GM18519 (cell line): ENCODE results near the gene EHMT2.
"Not testable (repeated sequence)": the region's sequence is repeated elsewhere in the genome, so short reads cannot be mapped to it uniquely, and the experiment has no call there.

Experiments used
- ATAC-seq: cut with Tn5 transposase; IDR thresholded peaks from one replicate; pipeline ENCODE4 v1.9.1; 2021; ENCODE audit warnings: mild to moderate bottlenecking, moderate library complexity; ENCODE audit not compliant: unreplicated experiment, low FRiP score

EHMT2 gene

GRCh38 chr6:31897612-31898382, at the start of gene EHMT2:
EHMT2 (minus strand) TSS chr6:31897698; CDS start chr6:31897677, 21 bp downstream.
- no peak for ATAC-seq

GRCh38 chr6:31947070-31947675, 49.7 kb upstream of the EHMT2 start:
- ATAC-seq, result no peak

DNA sequence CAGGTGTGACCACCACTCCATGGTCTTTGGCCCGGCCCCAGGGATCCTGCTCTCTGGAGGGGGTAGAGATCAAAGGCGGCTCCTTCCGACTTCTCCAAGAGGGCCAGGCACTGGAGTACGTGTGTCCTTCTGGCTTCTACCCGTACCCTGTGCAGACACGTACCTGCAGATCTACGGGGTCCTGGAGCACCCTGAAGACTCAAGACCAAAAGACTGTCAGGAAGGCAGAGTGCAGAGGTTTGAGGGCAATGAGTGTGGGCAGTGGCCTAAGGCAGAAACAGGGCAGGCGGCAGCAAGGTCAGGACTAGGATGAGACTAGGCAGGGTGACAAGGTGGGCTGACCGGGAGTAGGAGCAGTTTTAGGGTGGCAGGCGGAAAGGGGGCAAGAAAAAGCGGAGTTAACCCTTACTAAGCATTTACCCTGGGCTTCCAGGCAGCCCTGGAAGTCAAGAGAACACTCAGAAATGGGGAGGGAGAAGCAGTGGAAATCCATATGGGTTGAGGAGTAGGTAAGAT, 48.9 kb upstream of the EHMT2 start:
- ATAC-seq, result no peak

GRCh38 chr6:31945507-31946369, 48.2 kb upstream of the EHMT2 start, which contains the start of gene CFB:
CFB (plus strand) TSS chr6:31946095; CDS start chr6:31946222, 127 bp downstream.
- ATAC-seq, result no peak

- no peak for ATAC-seq
Measured at GRCh38 chr6:31945154-31945506, 47.6 kb upstream of the EHMT2 start.

- no peak for ATAC-seq
Measured at GRCh38 chr6:31943742-31944141, 46.2 kb upstream of the EHMT2 start.

GRCh38 chr6:31940256-31940664, 42.8 kb upstream of the EHMT2 start:
- ATAC-seq, result no peak

- no peak for ATAC-seq
Measured at GRCh38 chr6:31935823-31936222, 38.3 kb upstream of the EHMT2 start.

GRCh38 chr6:31935021-31935420, 37.5 kb upstream of the EHMT2 start:
- no peak for ATAC-seq

GRCh38 chr6:31933537-31933936, 36.0 kb upstream of the EHMT2 start:
- ATAC-seq, result no peak

- not testable (repeated sequence) for ATAC-seq
Measured at GRCh38 chr6:31932137-31932536, 34.6 kb upstream of the EHMT2 start.

DNA sequence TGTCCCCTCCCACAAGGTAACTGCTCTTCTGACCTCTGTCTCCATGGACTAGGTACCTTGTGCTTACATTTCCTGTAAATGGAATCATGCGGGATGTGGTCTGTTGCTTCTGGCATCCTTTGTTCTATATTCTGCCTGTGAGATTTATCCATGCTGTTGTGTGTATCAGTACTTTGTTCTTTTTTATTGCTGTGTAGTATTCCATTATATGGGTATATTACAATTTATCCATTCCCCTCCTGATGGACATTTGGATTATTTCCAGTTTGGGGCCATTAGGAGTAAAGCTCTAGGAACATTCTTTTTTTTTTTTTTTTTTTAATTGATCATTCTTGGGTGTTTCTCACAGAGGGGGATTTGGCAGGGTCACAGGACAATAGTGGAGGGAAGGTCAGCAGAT, 33.5 kb upstream of the EHMT2 start:
- ATAC-seq, result no peak

GRCh38 chr6:31928672-31928939, 31.1 kb upstream of the EHMT2 start:
- ATAC-seq, result no peak

DNA sequence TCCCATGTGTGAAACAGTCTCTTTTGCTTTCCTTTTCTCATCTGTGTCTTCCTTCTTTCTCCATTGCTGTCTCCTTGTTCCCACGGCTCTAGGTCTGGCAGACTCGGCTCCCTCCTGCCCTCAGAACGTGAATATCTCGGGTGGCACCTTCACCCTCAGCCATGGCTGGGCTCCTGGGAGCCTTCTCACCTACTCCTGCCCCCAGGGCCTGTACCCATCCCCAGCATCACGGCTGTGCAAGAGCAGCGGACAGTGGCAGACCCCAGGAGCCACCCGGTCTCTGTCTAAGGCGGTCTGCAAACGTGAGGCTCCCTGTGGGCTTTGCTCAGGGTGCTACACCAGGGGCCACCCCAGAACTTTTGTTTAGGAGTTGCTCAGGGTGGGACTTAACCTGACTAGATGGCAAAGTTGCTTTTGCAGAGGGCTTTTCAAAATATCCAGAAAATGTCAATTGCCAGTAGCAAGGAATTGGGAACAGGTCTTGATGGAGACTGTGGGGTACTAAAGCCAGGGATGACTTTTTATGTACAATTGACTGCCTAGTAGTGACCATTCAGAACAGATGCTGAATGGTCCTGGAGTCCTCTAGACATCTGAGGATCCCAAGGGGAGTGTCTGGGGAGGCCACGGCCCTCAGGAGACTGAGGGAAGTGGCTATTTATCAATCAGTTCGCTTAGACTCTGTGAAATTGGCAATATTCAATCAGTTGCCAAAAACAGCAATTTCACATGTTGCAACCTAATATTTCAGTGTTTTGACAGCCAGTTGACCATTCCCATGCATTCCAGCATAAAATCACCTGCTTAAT, 30.6 kb upstream of the EHMT2 start:
- ATAC-seq, result no peak

DNA sequence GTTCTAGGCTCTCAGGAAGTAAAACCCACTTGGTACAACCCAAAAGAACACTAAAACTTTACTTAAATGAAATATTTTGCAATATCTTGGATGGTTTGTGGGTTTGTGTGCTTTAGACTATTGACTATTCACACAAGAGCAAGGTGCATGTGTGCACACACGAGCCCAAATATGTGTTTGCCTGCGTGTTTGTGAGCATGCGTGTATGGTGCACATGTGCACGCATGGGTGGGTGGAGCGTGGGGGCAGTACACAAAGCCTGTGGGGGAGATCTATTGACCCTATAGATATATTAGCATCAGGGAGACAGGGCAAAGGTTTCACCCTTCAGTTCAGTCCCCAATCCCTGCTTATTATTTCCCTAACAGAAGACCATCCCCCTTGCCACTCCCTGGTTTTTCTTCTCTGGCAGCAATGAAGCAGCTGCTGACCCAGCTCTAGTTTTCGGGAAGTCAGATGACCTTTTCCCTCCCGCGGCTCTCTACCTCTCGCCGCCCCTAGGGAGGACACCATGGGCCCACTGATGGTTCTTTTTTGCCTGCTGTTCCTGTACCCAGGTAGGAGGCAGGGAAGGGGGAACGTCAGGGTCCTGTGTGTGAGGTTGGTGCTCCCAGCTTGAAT, 29.9 kb upstream of the EHMT2 start, which contains the start of gene C2:
Gene C2 (plus strand): TSS at position 476 of the 621 bp plus-strand sequence. CDS start 36 bp downstream, at position 512.
- ATAC-seq, result no peak

DNA sequence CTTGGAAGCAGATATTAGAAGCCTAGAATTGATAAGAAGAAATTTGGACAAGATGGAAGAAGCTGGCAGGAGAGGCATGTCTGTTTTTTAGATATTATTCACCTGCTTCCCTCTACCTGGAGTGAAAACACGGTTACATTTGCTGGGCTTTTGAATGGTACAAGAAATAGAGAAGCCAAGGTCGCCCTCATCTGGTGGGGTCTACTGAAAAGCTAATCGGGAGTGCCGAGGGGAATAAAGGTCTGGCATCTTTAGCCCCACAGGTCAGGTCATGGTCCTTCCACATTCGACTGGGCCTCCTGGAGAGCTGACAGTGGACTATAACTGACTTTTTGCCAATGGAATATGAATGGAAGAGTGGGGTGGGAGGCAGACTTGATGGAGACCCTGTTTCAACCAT, 25.4 kb upstream of the EHMT2 start:
- no peak for ATAC-seq

GRCh38 chr6:31920811-31921210, 23.3 kb upstream of the EHMT2 start:
- ATAC-seq, result no peak

- ATAC-seq, result no peak
Measured at GRCh38 chr6:31919624-31920303, 22.3 kb upstream of the EHMT2 start.

GRCh38 chr6:31918069-31918720, 20.7 kb upstream of the EHMT2 start:
- no peak for ATAC-seq
